Esophagus muscularis mucosa (tissue), 4 donors: ENCODE results near the gene COG8. TPM values are rescaled to one million over a fixed set of nuclear protein-coding genes. Genes with fewer than 3 reads are reported as not detected.
"Not testable (repeated sequence)": the region's sequence is repeated elsewhere in the genome, so short reads cannot be mapped to it uniquely, and the experiment has no call there.

Experiments used
- DNase-seq: peaks from one replicate; pipeline ENCODE4 v3.0.0-alpha.2; 2017; ENCODE audit errors: extremely low spot score
- H3K27ac ChIP-seq, 4 donors: fragments of 200-600 bp; sonication (generic); replicated peaks in 1 of 4; 1 replicate in 3 of 4; 2 replicates in 1 of 4; pipeline ENCODE4 v1.5.1; 2016 to 2019; ENCODE audit warnings: mild to moderate bottlenecking in 1 of 4
- H3K27me3 ChIP-seq, 4 donors: fragments of 200-600 bp; sonication (generic); one replicate each; pipeline versions ENCODE4 v1.5.1 to v1.6.0; 2016 to 2019
- H3K36me3 ChIP-seq, 4 donors: fragments of 200-600 bp; sonication (generic); one replicate each; pipeline ENCODE4 v1.5.1; 2016 to 2019
- H3K4me1 ChIP-seq, 4 donors: fragments of 200-600 bp; sonication (generic); one replicate each; pipeline ENCODE4 v1.5.1; 2016 to 2019
- H3K4me3 ChIP-seq, 4 donors: fragments of 200-600 bp; sonication (generic); 1 replicate in 2 of 4; 2 replicates in 2 of 4; pipeline ENCODE4 v1.5.1; 2016 to 2019; ENCODE audit warnings: mild to moderate bottlenecking in 4 of 4, moderate library complexity in 1 of 4
- H3K9me3 ChIP-seq, 4 donors: fragments of 200-600 bp; sonication (generic); 1 replicate in 3 of 4; 2 replicates in 1 of 4; pipeline ENCODE4 v1.5.1; 2016 to 2019
- EP300 ChIP-seq: sonication (generic); formaldehyde crosslinking; IDR thresholded peaks from one replicate; pipeline ENCODE4 v1.6.1; 2017; ENCODE audit warnings: antibody characterized with exemption
- POLR2A ChIP-seq: fragments of 450-650 bp; IDR thresholded peaks from one replicate; pipeline ENCODE4 v1.6.1; 2017; ENCODE audit warnings: antibody characterized with exemption, moderate library complexity, mild to moderate bottlenecking, low read depth
- POLR2AphosphoS5 ChIP-seq, 2 donors: sonication (generic); formaldehyde crosslinking; IDR thresholded peaks; one replicate each; pipeline ENCODE4 v1.6.1; 2017; ENCODE audit warnings: antibody characterized with exemption in 2 of 2
- WGBS: methylation state at CpG from one replicate; pipeline ENCODE4 v1.1.5; 2018; 5-methylcytosine and 5-hydroxymethylcytosine counted together
- intact Hi-C: fragments of 100-400 bp; cut with DNase I; formaldehyde crosslinking; loops from one replicate; pipeline ENCODE4 v1.15.1; 2023
- total RNA-seq, 4 donors: library from RNA; depleted of rRNA; stranded (reverse); fragments of >200 nt; gene quantifications; one replicate each; pipeline versions ENCODE4 v1.1.0 to v1.2.1, GENCODE V29; 2016
- TF ChIP-seq, protein P1 (sequence below), 3 experiments: fragments of 200-600 bp in 2 of 3; fragments of 450-650 bp in 1 of 3; sonication (generic) in 2 of 3; IDR thresholded peaks; one replicate each; pipeline ENCODE4 v1.5.1; 2017 to 2019; ENCODE audit warnings: antibody characterized with exemption in 3 of 3, mild to moderate bottlenecking in 2 of 3, moderate library complexity in 1 of 3

Gene COG8
- total RNA-seq, 4 donors from 2014 or later: 26.3 to 56.7 (median 46.0) TPM

DNA sequence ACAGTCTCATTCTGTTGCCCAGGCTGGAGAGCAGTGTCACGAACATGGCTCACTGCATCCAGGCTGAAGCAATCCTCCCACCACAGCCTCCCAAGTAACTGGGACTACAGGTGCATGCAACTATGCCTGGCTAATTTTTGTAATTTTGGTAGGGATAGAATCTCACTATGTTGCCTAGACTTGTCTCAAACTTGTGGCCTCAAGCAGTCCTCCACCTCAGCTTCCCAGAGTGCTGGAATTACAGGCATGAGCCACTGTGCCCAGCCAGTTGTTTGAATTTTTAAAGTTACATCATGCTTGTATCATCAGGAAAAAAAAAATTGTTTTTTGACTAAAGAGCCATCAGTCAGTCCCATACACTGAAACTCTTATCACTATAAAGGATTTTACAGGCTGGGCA lies 45.3 kb downstream of the COG8 start:
- WGBS: 93% methylated on average over 1 of the region's 1 CpG
- no peaks in the 10 kb centered on the region for H3K9me3 ChIP-seq
- H3K27me3 ChIP-seq: no peaks in the 10 kb centered on the region
- no peak for DNase-seq
- no peak for TF ChIP-seq POLR2A
- TF ChIP-seq EP300: no peak
- TF ChIP-seq, protein P1, sequence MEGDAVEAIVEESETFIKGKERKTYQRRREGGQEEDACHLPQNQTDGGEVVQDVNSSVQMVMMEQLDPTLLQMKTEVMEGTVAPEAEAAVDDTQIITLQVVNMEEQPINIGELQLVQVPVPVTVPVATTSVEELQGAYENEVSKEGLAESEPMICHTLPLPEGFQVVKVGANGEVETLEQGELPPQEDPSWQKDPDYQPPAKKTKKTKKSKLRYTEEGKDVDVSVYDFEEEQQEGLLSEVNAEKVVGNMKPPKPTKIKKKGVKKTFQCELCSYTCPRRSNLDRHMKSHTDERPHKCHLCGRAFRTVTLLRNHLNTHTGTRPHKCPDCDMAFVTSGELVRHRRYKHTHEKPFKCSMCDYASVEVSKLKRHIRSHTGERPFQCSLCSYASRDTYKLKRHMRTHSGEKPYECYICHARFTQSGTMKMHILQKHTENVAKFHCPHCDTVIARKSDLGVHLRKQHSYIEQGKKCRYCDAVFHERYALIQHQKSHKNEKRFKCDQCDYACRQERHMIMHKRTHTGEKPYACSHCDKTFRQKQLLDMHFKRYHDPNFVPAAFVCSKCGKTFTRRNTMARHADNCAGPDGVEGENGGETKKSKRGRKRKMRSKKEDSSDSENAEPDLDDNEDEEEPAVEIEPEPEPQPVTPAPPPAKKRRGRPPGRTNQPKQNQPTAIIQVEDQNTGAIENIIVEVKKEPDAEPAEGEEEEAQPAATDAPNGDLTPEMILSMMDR (IDR thresholded peaks at IDR 0.05): no peak
- no peak for TF ChIP-seq POLR2AphosphoS5 (IDR thresholded peaks at IDR 0.05)
- peaks cover 0 to 42% (median 3%) of the 10 kb centered on the region in 4 donors for H3K36me3 ChIP-seq
- no peak overlapping the region for H3K4me3 ChIP-seq
- intact Hi-C loops: no loop called here
- no peak overlapping the region for H3K27ac ChIP-seq
- no peaks in the 10 kb centered on the region for H3K4me1 ChIP-seq

GRCh38 chr16:69293401-69293800 lies 46.0 kb downstream of the COG8 start:
- WGBS: 72% methylated on average over 3 of the region's 3 CpGs
- Histone ChIP-seq H3K27ac (no peak overlapping the region), H3K4me1 (no peaks in the 10 kb centered on the region), H3K4me3 (no peak overlapping the region), H3K9me3 (no peaks in the 10 kb centered on the region), H3K36me3 (peaks cover 0 to 39% (median 2%) of the 10 kb centered on the region in 4 donors), H3K27me3 (no peaks in the 10 kb centered on the region)
- no peak for DNase-seq
- TF ChIP-seq, protein P1 (IDR thresholded peaks at IDR 0.05): no peak
- intact Hi-C loops: no loop called here

- H3K9me3 ChIP-seq, H3K27me3 ChIP-seq, H3K27ac ChIP-seq, H3K4me3 ChIP-seq, intact Hi-C loops, DNase-seq: not testable (repeated sequence)
- Histone ChIP-seq H3K36me3 (peaks cover 0 to 27% (median 2%) of the 10 kb centered on the region in 4 donors), H3K4me1 (peaks cover 8 to 11% (median 9%) of the 10 kb centered on the region in 4 donors)
- WGBS: 96% methylated on average over 9 of the region's 9 CpGs
These were observed 47.7 kb downstream of the COG8 start for GRCh38 chr16:69291657-69292056.

- H3K4me3 ChIP-seq: no peak overlapping the region
- H3K27ac ChIP-seq: peak overlapping the region in 1 of 4 donors; percentile 32
- H3K4me1 ChIP-seq: peaks cover 12 to 14% (median 13%) of the 10 kb centered on the region in 4 donors
- H3K27me3 ChIP-seq: no peaks in the 10 kb centered on the region
- WGBS: 57% methylated on average over 13 of the region's 13 CpGs
- TF ChIP-seq POLR2AphosphoS5 (IDR thresholded peaks at IDR 0.05) (peak in 1 of 2 donors; percentile 8), EP300 (no peak), POLR2A (no peak)
- TF ChIP-seq, protein P1 (IDR thresholded peaks at IDR 0.05): peak; percentile 61 to 70 (median 65)
- intact Hi-C loops: loop anchor here (1.0 kb wide), 1 partner anchor 137 kb away; no protein-coding TSS in a partner anchor
- no peaks in the 10 kb centered on the region for H3K9me3 ChIP-seq
- DNase-seq: no peak
- H3K36me3 ChIP-seq: peaks cover 5 to 32% (median 17%) of the 10 kb centered on the region in 4 donors
These were observed 52.2 kb downstream of the COG8 start for GRCh38 chr16:69286941-69287713.

GRCh38 chr16:69285240-69285639 lies 54.1 kb downstream of the COG8 start:
- H3K36me3 ChIP-seq: peaks cover 5 to 32% (median 17%) of the 10 kb centered on the region in 4 donors
- peaks cover 12 to 14% (median 13%) of the 10 kb centered on the region in 4 donors for H3K4me1 ChIP-seq
- no peak overlapping the region for H3K4me3 ChIP-seq
- 78% methylated on average over 4 of the region's 4 CpGs for WGBS
- no peaks in the 10 kb centered on the region for H3K27me3 ChIP-seq
- DNase-seq: no peak
- TF ChIP-seq EP300: no peak
- TF ChIP-seq, protein P1 (IDR thresholded peaks at IDR 0.05): no peak
- TF ChIP-seq POLR2AphosphoS5 (IDR thresholded peaks at IDR 0.05): no peak
- intact Hi-C loops: no loop called here
- no peak overlapping the region for H3K27ac ChIP-seq
- H3K9me3 ChIP-seq: no peaks in the 10 kb centered on the region
